Lung (tissue), 12 donors: Measurements from ENCODE around the gene CAMK2B. TPM values are rescaled to one million over a fixed set of nuclear protein-coding genes. Genes with fewer than 3 reads are reported as not detected.

Source experiments
- ATAC-seq: fragments of 200-7000 bp; cut with Tn5 transposase; one replicate; pipeline ENCODE4 v1.9.1; 2020; ENCODE audit warnings: moderate number of reproducible peaks; ENCODE audit not compliant: insufficient read depth, low FRiP score
- DNase-seq, 3 donors: peaks; one replicate each; pipeline ENCODE4 v3.0.0-alpha.2; 2013 to 2017
- H3K27ac ChIP-seq, 2 donors: one replicate each; pipeline ENCODE4 v1.5.1; 2013; ENCODE audit warnings: mild to moderate bottlenecking in 2 of 2, moderate library complexity in 2 of 2, control low read depth in 1 of 2, inconsistent platforms in 1 of 2, low read depth in 1 of 2, low read length in 1 of 2
- H3K27me3 ChIP-seq, 3 donors: one replicate each; pipeline ENCODE4 v1.5.1; 2013; ENCODE audit warnings: low read length in 2 of 3; ENCODE audit not compliant: control insufficient read depth in 3 of 3, insufficient read depth in 3 of 3
- H3K36me3 ChIP-seq, 4 donors: one replicate each; pipeline ENCODE4 v1.5.1; 2013; ENCODE audit warnings: low read length in 4 of 4, mild to moderate bottlenecking in 1 of 4, moderate library complexity in 1 of 4; ENCODE audit not compliant: control insufficient read depth in 4 of 4, insufficient read depth in 4 of 4
- H3K4me1 ChIP-seq, 5 donors: one replicate each; pipeline ENCODE4 v1.5.1; 2013; ENCODE audit warnings: low read length in 5 of 5, mild to moderate bottlenecking in 2 of 5, moderate library complexity in 1 of 5; ENCODE audit not compliant: control insufficient read depth in 5 of 5, insufficient read depth in 5 of 5
- H3K4me3 ChIP-seq: one replicate; pipeline ENCODE4 v1.5.1; 2013; ENCODE audit warnings: mild to moderate bottlenecking, control low read depth, moderate library complexity
- H3K9ac ChIP-seq, 2 donors: one replicate each; pipeline ENCODE4 v1.5.1; 2013; ENCODE audit warnings: low read length in 2 of 2, control low read depth in 1 of 2; ENCODE audit not compliant: insufficient read depth in 1 of 2
- H3K9me3 ChIP-seq, 4 donors: one replicate each; pipeline ENCODE4 v1.5.1; 2013; ENCODE audit warnings: low read length in 3 of 4, mild to moderate bottlenecking in 1 of 4, moderate library complexity in 1 of 4; ENCODE audit not compliant: control insufficient read depth in 4 of 4, insufficient read depth in 3 of 4
- CTCF ChIP-seq: IDR thresholded peaks from 2 replicates; pipeline ENCODE4 v1.5.1; 2012; ENCODE audit warnings: mild to moderate bottlenecking; ENCODE audit errors: control extremely low read depth, extremely low read depth
- WGBS, 2 donors: extraction: QIAGEN DNeasy Blood & Tissue Kit; methylation state at CpG; one replicate each; pipeline ENCODE4 v1.1.7; 2013; 5-methylcytosine and 5-hydroxymethylcytosine counted together
- polyA plus RNA-seq, 2 donors: library from polyadenylated mRNA; stranded (reverse); fragments of 200-250 nt; gene quantifications; one replicate each; pipeline ENCODE4 v1.2.1, GENCODE V29; 2013
- total RNA-seq, 2 donors: library from RNA; depleted of rRNA in 1 of 2; stranded (reverse); fragments of >200 nt in 1 of 2; gene quantifications; one replicate each; pipeline ENCODE4 v1.2.1, GENCODE V29; 2014 to 2021
- donor health status: control.
- donor health status: control.
- donor health status: Bipolar disorder and iron deficiency.
- donor health status: healthy.
- donor health status: DM: yes; HTN: yes; CAD: no.

The CAMK2B gene
- total and polyA plus RNA-seq, 4 donors, result 0.12 to 0.80 (median 0.33) TPM

GRCh38 chr7:44320141-44320540 lies 5.3 kb downstream of the CAMK2B start:
- Histone ChIP-seq H3K9ac (no peak overlapping the region), H3K4me1 (peaks cover 0 to 7% (median 0%) of the 10 kb centered on the region in 5 donors), H3K4me3 (no peak overlapping the region), H3K9me3 (no peaks in the 10 kb centered on the region), H3K27me3 (peaks cover 1 to 23% (median 8%) of the 10 kb centered on the region in 3 donors), H3K36me3 (no peaks in the 10 kb centered on the region), H3K27ac (no peak overlapping the region)
- ATAC-seq (no peak), DNase-seq (no peak)
- 91 to 93% methylated on average over 5 of the region's 5 CpGs for WGBS, 2 donors
- TF ChIP-seq CTCF, result no peak

GRCh38 chr7:44318332-44318731 lies 7.1 kb downstream of the CAMK2B start:
- H3K36me3 ChIP-seq, result no peaks in the 10 kb centered on the region
- ATAC-seq (no peak), DNase-seq (no peak)
- H3K27me3 ChIP-seq, result peaks cover 0 to 14% (median under 1%) of the 10 kb centered on the region in 3 donors
- H3K4me3 ChIP-seq, result no peak overlapping the region
- H3K4me1 ChIP-seq, result peaks cover 0 to 7% (median 0%) of the 10 kb centered on the region in 5 donors
- 73 to 98% methylated on average over 2 of the region's 2 CpGs for WGBS, 2 donors
- H3K9me3 ChIP-seq, result no peaks in the 10 kb centered on the region
- no peak overlapping the region for H3K27ac ChIP-seq
- no peak for TF ChIP-seq CTCF
- H3K9ac ChIP-seq, result no peak overlapping the region

GRCh38 chr7:44315301-44315903 lies 10.0 kb downstream of the CAMK2B start:
- Histone ChIP-seq H3K9me3 (no peaks in the 10 kb centered on the region), H3K4me3 (no peak overlapping the region), H3K27me3 (no peaks in the 10 kb centered on the region), H3K27ac (no peak overlapping the region), H3K36me3 (no peaks in the 10 kb centered on the region), H3K9ac (no peak overlapping the region), H3K4me1 (no peaks in the 10 kb centered on the region)
- DNase-seq, result no peak
- TF ChIP-seq CTCF, result no peak
- 72 to 77% methylated on average over 3 of the region's 3 CpGs for WGBS, 2 donors
- ATAC-seq, result no peak

GRCh38 chr7:44313621-44314031 lies 11.8 kb downstream of the CAMK2B start:
- WGBS, 2 donors, result 87 to 89% methylated on average over 7 of the region's 7 CpGs
- Histone ChIP-seq H3K9ac (no peak overlapping the region), H3K27me3 (peaks cover 0 to 3% (median 0%) of the 10 kb centered on the region in 3 donors), H3K9me3 (no peaks in the 10 kb centered on the region), H3K4me1 (peaks cover 0 to 5% (median 0%) of the 10 kb centered on the region in 5 donors), H3K36me3 (no peaks in the 10 kb centered on the region), H3K4me3 (no peak overlapping the region), H3K27ac (peak overlapping the region in 1 of 2 donors; percentile 71)
- TF ChIP-seq CTCF, result no peak
- ATAC-seq (no peak), DNase-seq (no peak)
